Measurements from ENCODE around the gene OR5W2.
"Not testable (repeated sequence)": the region's sequence is repeated elsewhere in the genome, so short reads cannot be mapped to it uniquely, and the experiment has no call there.

Gene OR5W2

DNA sequence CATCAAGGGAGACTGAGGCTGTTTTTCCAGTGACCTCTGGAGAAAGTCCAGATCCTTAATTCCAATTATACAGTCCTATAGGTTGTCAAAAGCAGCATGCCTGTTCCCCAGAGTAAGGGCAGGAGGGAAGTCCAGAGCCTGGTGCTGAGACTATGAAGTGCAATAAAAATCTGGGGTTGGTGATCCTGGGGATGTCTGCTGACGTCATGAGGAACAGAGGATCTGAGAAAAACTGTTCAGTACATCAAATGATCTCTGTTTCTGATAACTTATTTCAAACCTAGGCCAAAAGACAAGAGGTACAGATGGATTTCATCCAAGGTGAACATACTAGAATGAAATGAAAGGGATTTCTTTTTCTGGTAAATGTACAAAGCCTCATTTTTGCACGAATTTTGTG, 12.1 kb downstream of the OR5W2 start:
- Histone ChIP-seq H3K4me3 (no peak overlapping the region), H3K4me1 (no peaks in the 10 kb centered on the region), H3K36me3 (no peaks in the 10 kb centered on the region), H3K27me3 (no peaks in the 10 kb centered on the region), H3K27ac (no peak overlapping the region), H3K9me3 (no peaks in the 10 kb centered on the region)
- intact Hi-C loops (cut with DNase I; ENCODE audit: low total_unique reads) = no loop called here
- TF ChIP-seq, protein P1, sequence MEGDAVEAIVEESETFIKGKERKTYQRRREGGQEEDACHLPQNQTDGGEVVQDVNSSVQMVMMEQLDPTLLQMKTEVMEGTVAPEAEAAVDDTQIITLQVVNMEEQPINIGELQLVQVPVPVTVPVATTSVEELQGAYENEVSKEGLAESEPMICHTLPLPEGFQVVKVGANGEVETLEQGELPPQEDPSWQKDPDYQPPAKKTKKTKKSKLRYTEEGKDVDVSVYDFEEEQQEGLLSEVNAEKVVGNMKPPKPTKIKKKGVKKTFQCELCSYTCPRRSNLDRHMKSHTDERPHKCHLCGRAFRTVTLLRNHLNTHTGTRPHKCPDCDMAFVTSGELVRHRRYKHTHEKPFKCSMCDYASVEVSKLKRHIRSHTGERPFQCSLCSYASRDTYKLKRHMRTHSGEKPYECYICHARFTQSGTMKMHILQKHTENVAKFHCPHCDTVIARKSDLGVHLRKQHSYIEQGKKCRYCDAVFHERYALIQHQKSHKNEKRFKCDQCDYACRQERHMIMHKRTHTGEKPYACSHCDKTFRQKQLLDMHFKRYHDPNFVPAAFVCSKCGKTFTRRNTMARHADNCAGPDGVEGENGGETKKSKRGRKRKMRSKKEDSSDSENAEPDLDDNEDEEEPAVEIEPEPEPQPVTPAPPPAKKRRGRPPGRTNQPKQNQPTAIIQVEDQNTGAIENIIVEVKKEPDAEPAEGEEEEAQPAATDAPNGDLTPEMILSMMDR (IDR thresholded peaks at IDR 0.05) = no peak
- no peak for DNase-seq

DNA sequence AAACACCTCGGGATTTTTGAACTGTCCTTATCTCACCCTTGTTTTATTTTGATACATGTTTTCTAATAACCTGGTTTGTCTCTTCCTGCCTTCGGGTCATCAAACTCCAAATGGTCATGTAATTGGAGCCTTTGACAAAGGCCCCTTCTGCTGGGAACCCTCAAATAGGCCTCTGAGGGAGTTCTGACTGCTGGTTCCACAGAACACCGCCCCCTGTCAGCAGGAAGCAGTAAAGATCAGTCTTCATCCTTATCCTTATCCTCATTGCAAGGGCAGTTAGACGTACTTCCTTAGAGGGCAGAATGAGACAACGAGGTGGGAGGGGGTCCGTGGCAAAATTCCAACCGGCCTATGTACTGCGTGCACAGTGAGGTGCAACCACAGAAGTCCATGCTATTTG, 19.2 kb downstream of the OR5W2 start:
- no peak overlapping the region for H3K4me3 ChIP-seq
- no peaks in the 10 kb centered on the region for H3K27me3 ChIP-seq
- H3K4me1 ChIP-seq = no peaks in the 10 kb centered on the region
- no peaks in the 10 kb centered on the region for H3K9me3 ChIP-seq
- TF ChIP-seq, protein P1 (IDR thresholded peaks at IDR 0.05) = no peak
- intact Hi-C loops (cut with DNase I; ENCODE audit: low total_unique reads) = no loop called here
- no peaks in the 10 kb centered on the region for H3K36me3 ChIP-seq
- H3K27ac ChIP-seq = no peak overlapping the region
- DNase-seq = no peak

DNA sequence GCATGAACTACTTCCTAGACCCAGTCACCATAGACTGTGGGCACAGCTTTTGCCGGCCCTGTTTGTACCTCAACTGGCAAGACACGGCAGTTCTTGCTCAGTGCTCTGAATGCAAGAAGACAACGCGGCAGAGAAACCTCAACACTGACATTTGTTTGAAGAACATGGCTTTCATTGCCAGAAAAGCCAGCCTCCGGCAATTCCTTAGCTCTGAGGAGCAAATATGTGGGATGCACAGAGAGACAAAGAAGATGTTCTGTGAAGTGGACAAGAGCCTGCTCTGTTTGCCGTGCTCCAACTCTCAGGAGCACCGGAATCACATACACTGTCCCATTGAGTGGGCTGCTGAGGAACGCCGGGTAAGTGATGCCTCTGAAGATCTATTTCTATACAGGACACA, 28.9 kb downstream of the OR5W2 start:
- H3K4me1 ChIP-seq; H3K4me3 ChIP-seq; intact Hi-C loops (cut with DNase I; ENCODE audit: low total_unique reads); H3K27ac ChIP-seq; H3K27me3 ChIP-seq; H3K36me3 ChIP-seq; DNase-seq; H3K9me3 ChIP-seq: not testable (repeated sequence)

DNA sequence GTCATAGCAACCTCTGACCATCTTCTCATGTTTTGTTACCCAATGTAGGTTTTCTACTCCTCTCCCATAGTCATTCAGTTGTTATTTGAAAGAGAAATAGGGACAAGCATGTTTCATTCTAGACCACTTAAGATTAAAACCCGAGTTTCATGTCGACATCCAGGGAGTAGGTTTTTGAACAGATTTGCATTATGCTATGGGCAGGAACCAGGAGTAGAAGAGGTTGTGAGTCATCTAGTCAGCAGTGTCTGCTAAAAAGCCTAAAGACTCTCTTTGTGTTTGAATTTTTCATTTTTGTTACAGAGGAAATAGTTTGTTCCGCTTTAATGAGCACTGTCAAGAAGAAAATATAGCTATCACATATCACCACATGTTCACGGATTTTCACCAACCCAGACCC, 29.4 kb downstream of the OR5W2 start:
- H3K4me1 ChIP-seq; H3K27me3 ChIP-seq; H3K4me3 ChIP-seq; H3K36me3 ChIP-seq; intact Hi-C loops (cut with DNase I; ENCODE audit: low total_unique reads); DNase-seq; H3K9me3 ChIP-seq; H3K27ac ChIP-seq: not testable (repeated sequence)

DNA sequence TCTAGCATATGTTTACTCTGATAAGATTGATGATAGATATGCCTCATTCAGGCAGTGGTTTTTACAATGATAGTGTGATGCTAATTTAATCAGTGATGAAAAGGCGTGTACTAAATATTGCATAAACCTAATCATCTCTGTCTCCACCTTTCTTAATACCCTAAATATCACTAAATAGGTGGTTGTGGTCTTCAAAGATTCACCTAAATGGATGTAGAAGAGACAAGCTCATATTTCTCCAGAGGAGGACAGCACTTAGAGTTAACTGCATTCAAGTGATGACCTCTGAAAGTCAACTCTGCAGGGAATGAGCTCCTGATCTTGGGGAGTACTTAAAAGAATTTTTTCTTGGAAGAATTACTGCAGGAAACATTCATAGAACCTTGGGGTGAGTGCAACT, 31.4 kb downstream of the OR5W2 start, which contains the start of gene TRIM51:
Gene TRIM51 (plus strand): TSS at position 301 of the 400 bp plus-strand sequence. CDS start 2,132 bp downstream, outside the sequence.
- H3K27me3 ChIP-seq; DNase-seq; H3K27ac ChIP-seq; intact Hi-C loops (cut with DNase I; ENCODE audit: low total_unique reads); H3K4me1 ChIP-seq; H3K4me3 ChIP-seq; H3K9me3 ChIP-seq; H3K36me3 ChIP-seq: not testable (repeated sequence)

DNA sequence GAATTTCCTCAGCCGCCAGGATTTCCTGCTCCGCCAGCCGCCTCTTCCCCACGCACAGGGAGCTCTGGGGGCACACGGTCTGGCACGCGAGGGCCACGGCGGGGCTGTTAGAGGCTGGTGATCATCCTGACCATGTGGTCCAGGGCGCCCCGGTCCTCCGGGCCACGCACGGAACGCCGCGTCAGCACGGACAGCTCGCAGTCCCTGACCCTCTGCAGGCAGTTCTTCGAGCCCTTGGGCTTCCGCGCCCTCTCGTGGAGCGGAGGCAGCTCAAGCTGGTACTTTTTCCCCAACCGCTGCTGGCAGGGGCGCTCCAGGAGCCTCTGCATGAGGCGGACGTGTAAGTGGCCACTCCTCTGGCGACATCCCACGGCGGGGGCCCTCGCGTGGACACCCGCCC, 41.2 kb downstream of the OR5W2 start:
- H3K9me3 ChIP-seq, DNase-seq: not testable (repeated sequence)

DNA sequence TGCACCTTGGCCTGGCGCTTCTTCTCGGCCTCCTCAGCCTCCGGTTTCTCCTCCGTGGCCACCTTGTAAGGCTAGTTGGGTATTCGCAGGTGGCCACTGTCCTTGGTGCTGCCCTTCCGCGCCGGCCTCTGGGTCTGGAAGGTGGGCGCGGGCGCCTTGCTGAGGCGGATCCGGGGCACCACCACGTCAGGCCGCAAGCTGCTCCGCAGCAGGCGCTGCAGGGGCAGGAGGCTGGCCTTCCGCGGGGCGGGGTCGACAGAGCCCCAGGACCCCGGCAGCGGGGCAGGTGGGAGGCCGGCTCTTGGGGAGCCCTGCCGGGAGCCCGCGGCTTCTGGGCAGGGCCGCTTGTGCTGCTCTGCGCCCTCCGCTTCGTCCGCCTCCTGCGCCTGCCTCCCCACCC, 41.7 kb downstream of the OR5W2 start:
- H3K4me1 ChIP-seq; H3K4me3 ChIP-seq; H3K36me3 ChIP-seq; H3K27me3 ChIP-seq; H3K27ac ChIP-seq; DNase-seq; intact Hi-C loops (cut with DNase I; ENCODE audit: low total_unique reads); H3K9me3 ChIP-seq: not testable (repeated sequence)

More for the DNA sequence above, 41.2 kb downstream of the OR5W2 start:
- H3K27ac ChIP-seq; H3K4me1 ChIP-seq; intact Hi-C loops (cut with DNase I; ENCODE audit: low total_unique reads); H3K36me3 ChIP-seq; H3K27me3 ChIP-seq; H3K4me3 ChIP-seq: not testable (repeated sequence)

DNA sequence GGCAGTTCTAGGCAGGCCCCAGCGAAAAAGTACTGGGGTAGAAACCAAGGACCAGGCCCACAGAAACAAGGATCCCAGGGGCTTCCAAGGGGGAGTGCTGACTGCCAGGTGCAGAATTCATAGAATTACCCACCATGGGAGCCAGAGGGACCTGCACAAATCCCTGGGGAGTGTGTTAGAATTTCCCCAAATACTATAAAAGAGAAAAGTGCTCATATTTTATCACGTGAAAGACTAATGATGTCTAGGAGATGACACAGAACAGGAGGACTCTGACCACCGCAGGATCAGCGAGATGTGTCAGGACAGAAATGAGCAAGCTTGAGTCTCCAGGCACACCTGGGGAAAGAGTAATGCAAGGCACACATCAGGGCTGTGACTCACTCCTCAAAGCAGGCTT, 47.0 kb downstream of the OR5W2 start:
- H3K27ac ChIP-seq = not testable (repeated sequence)

More for the DNA sequence above, 47.0 kb downstream of the OR5W2 start:
- H3K4me1 ChIP-seq; DNase-seq; H3K36me3 ChIP-seq; intact Hi-C loops (cut with DNase I; ENCODE audit: low total_unique reads); H3K9me3 ChIP-seq; H3K27me3 ChIP-seq; H3K4me3 ChIP-seq: not testable (repeated sequence)
